HepG2 (cell line): ENCODE data around the gene MAPRE3. TPM values are rescaled to one million over a fixed set of nuclear protein-coding genes. Genes with fewer than 3 reads are reported as not detected.

Experiments used
- BORCS8-MEF2B ChIP-seq: sonication (generic); formaldehyde crosslinking; IDR thresholded peaks from 2 replicates; pipeline ENCODE4 v1.8.0; 2022; ENCODE audit warnings: mild to moderate bottlenecking, missing genetic modification reagents
- FOXA1 ChIP-seq, 2 experiments: fragments of 450-650 bp in 1 of 2; sonication (generic) in 1 of 2; formaldehyde crosslinking in 1 of 2; IDR thresholded peaks; 2 replicates each; pipeline versions ENCODE4 v1.4.0 to v1.6.1; 2016 to 2020; ENCODE audit warnings: missing genetic modification reagents in 1 of 2
- HNRNPLL ChIP-seq: fragments of 200-400 bp; formaldehyde crosslinking; IDR thresholded peaks from 2 replicates; pipeline ENCODE4 v1.6.1; 2017; ENCODE audit warnings: mild to moderate bottlenecking, low read depth, low read length; ENCODE audit not compliant: poor library complexity, severe bottlenecking
- KDM4B ChIP-seq: sonication (generic); formaldehyde crosslinking; IDR thresholded peaks from 2 replicates; pipeline ENCODE4 v1.4.0; 2020; ENCODE audit warnings: missing genetic modification reagents
- NFATC3 ChIP-seq: sonication (generic); formaldehyde crosslinking; IDR thresholded peaks from 2 replicates; pipeline ENCODE4 v1.5.1; 2020; ENCODE audit warnings: mild to moderate bottlenecking, missing genetic modification reagents
- NFIB ChIP-seq: sonication (generic); formaldehyde crosslinking; IDR thresholded peaks from 2 replicates; pipeline ENCODE4 v1.9.0; 2021; ENCODE audit warnings: missing genetic modification reagents, mild to moderate bottlenecking, borderline replicate concordance
- PCBP1 ChIP-seq: fragments of 200-400 bp; formaldehyde crosslinking; IDR thresholded peaks from 2 replicates; pipeline ENCODE4 v1.6.1; 2017; ENCODE audit warnings: mild to moderate bottlenecking, low read depth, low read length, borderline replicate concordance
- SMC3 ChIP-seq: IDR thresholded peaks from 2 replicates; pipeline ENCODE4 v1.6.1; 2011; ENCODE audit warnings: low read length, improper control_type of control experiment
- SRSF4 ChIP-seq: fragments of 200-400 bp; formaldehyde crosslinking; IDR thresholded peaks from one replicate; pipeline ENCODE4 v1.6.1; 2018; ENCODE audit warnings: mild to moderate bottlenecking, low read depth, low read length, moderate library complexity; ENCODE audit not compliant: poor library complexity, severe bottlenecking
- STAG1 ChIP-seq: sonication (generic); formaldehyde crosslinking; IDR thresholded peaks from 2 replicates; pipeline ENCODE4 v1.4.0; 2020; ENCODE audit warnings: missing genetic modification reagents
- ZMAT3 ChIP-seq: sonication (generic); formaldehyde crosslinking; conservative IDR thresholded peaks from 2 replicates; pipeline ENCODE4 v1.7.0; 2021; ENCODE audit warnings: missing genetic modification reagents
- ZNF101 ChIP-seq: sonication (generic); formaldehyde crosslinking; IDR thresholded peaks from 2 replicates; pipeline ENCODE4 v1.4.0; 2020; ENCODE audit warnings: mild to moderate bottlenecking, low read depth, missing genetic modification reagents, borderline replicate concordance
- ZNF317 ChIP-seq: sonication (generic); formaldehyde crosslinking; IDR thresholded peaks from 2 replicates; pipeline ENCODE4 v1.5.0; 2020; ENCODE audit warnings: mild to moderate bottlenecking, missing genetic modification reagents
- ZNF589 ChIP-seq: sonication (generic); formaldehyde crosslinking; conservative IDR thresholded peaks from 2 replicates; pipeline ENCODE4 v1.8.0; 2022; ENCODE audit warnings: mild to moderate bottlenecking, moderate library complexity, missing genetic modification reagents
- polyA plus RNA-seq, 8 experiments: library from polyadenylated mRNA; depleted of rRNA in 3 of 8; stranded (reverse) in 7 of 8; unstranded in 1 of 8; fragments of >200 nt; fragmentation: Illumina TruSeq in 4 of 8; extraction: Trizol in 4 of 8; gene quantifications; 2 replicates each; pipeline versions ENCODE4 v1.2.1 to v1.2.3, GENCODE V29; 2011 to 2016; ENCODE audit warnings: low read depth in 4 of 8, missing spikeins in 1 of 8, mixed read lengths in 1 of 8; ENCODE audit not compliant: insufficient read depth in 1 of 8
- total RNA-seq, 5 experiments: library from RNA; depleted of rRNA; stranded (reverse); fragments of >200 nt; fragmentation: Illumina TruSeq; extraction: Trizol; gene quantifications; 2 replicates each; pipeline ENCODE4 v1.2.3, GENCODE V29; 2016; ENCODE audit warnings: low read depth in 1 of 5
- TF ChIP-seq, protein P1 (sequence below): sonication (generic); formaldehyde crosslinking; IDR thresholded peaks from 2 replicates; pipeline ENCODE4 v1.4.0; 2020; ENCODE audit warnings: mild to moderate bottlenecking, missing genetic modification reagents
- TF ChIP-seq, protein P2 (sequence below): sonication (generic); formaldehyde crosslinking; IDR thresholded peaks from 2 replicates; pipeline ENCODE4 v1.5.0; 2020; ENCODE audit warnings: mild to moderate bottlenecking, missing genetic modification reagents, borderline replicate concordance
- TF ChIP-seq, protein P3 (sequence below): sonication (generic); formaldehyde crosslinking; conservative IDR thresholded peaks from 2 replicates; pipeline ENCODE4 v1.8.1; 2023; ENCODE audit warnings: missing genetic modification reagents
- TF ChIP-seq, protein P4 (sequence below): sonication (generic); formaldehyde crosslinking; IDR thresholded peaks from 2 replicates; pipeline ENCODE4; 2020; ENCODE audit warnings: missing genetic modification reagents, mild to moderate bottlenecking, borderline replicate concordance

MAPRE3 gene
- total and polyA plus RNA-seq, 2 of the 13 experiments (the other 11 are each of a cell fraction or from before 2014, with no cell fraction given) = 0.31 to 0.91 TPM

DNA sequence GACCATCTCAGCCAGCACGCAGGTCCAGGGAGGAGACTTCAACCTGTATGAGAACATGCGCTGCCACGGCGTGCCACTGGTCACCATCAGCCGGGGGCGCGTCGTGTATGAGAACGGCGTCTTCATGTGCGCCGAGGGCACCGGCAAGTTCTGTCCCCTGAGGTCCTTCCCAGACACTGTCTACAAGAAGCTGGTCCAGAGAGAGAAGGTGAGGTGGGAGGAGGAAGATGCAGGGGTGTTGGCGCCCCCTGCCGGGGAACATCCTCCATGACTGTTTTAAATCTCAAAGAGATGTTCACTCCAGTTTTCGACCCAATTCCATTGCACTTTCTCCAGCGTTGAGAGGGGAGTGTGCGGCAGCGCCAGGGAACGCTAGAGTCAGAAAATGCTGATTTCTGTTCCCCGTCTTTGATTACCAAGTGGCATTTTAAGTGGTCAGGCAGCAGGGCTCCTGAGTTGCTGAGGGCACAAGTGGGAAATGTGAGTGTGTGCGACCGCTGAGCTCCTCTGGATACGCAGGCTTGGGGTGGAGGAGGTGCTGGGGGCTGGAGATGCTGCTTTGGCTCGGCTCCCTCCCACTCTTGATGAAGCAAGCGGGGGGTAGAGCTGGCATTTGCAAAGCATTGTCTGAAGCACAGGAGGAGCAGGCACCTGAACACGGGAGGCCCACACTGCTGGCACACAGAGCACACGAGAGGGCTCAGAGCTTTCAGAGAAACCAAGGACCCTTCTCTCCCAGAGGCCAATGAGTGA is 27.7 kb upstream of the MAPRE3 start (continued):
- no peak for TF ChIP-seq ZNF101
- TF ChIP-seq, protein P1, sequence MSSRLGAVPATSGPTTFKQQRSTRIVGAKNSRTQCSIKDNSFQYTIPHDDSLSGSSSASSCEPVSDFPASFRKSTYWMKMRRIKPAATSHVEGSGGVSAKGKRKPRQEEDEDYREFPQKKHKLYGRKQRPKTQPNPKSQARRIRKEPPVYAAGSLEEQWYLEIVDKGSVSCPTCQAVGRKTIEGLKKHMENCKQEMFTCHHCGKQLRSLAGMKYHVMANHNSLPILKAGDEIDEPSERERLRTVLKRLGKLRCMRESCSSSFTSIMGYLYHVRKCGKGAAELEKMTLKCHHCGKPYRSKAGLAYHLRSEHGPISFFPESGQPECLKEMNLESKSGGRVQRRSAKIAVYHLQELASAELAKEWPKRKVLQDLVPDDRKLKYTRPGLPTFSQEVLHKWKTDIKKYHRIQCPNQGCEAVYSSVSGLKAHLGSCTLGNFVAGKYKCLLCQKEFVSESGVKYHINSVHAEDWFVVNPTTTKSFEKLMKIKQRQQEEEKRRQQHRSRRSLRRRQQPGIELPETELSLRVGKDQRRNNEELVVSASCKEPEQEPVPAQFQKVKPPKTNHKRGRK (CRISPR knock-in tag) = peak; percentile 62; the same call in 1 of the 2 replicates
- no peak for TF ChIP-seq NFATC3 (CRISPR knock-in tag)
- 0 out of 2 replicates have a peak, but pooled peaks have one; percentile 53 for TF ChIP-seq BORCS8-MEF2B
- TF ChIP-seq ZNF317 (CRISPR knock-in tag) = no peak
- TF ChIP-seq STAG1 = peak; percentile 87
- TF ChIP-seq, protein P2, sequence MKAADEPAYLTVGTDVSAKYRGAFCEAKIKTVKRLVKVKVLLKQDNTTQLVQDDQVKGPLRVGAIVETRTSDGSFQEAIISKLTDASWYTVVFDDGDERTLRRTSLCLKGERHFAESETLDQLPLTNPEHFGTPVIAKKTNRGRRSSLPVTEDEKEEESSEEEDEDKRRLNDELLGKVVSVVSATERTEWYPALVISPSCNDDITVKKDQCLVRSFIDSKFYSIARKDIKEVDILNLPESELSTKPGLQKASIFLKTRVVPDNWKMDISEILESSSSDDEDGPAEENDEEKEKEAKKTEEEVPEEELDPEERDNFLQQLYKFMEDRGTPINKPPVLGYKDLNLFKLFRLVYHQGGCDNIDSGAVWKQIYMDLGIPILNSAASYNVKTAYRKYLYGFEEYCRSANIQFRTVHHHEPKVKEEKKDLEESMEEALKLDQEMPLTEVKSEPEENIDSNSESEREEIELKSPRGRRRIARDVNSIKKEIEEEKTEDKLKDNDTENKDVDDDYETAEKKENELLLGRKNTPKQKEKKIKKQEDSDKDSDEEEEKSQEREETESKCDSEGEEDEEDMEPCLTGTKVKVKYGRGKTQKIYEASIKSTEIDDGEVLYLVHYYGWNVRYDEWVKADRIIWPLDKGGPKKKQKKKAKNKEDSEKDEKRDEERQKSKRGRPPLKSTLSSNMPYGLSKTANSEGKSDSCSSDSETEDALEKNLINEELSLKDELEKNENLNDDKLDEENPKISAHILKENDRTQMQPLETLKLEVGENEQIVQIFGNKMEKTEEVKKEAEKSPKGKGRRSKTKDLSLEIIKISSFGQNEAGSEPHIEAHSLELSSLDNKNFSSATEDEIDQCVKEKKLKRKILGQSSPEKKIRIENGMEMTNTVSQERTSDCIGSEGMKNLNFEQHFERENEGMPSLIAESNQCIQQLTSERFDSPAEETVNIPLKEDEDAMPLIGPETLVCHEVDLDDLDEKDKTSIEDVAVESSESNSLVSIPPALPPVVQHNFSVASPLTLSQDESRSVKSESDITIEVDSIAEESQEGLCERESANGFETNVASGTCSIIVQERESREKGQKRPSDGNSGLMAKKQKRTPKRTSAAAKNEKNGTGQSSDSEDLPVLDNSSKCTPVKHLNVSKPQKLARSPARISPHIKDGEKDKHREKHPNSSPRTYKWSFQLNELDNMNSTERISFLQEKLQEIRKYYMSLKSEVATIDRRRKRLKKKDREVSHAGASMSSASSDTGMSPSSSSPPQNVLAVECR (CRISPR knock-in tag) = peak; percentile 40; the same call in 1 of the 2 replicates
- TF ChIP-seq HNRNPLL = peak; percentile 21
- TF ChIP-seq, protein P3, sequence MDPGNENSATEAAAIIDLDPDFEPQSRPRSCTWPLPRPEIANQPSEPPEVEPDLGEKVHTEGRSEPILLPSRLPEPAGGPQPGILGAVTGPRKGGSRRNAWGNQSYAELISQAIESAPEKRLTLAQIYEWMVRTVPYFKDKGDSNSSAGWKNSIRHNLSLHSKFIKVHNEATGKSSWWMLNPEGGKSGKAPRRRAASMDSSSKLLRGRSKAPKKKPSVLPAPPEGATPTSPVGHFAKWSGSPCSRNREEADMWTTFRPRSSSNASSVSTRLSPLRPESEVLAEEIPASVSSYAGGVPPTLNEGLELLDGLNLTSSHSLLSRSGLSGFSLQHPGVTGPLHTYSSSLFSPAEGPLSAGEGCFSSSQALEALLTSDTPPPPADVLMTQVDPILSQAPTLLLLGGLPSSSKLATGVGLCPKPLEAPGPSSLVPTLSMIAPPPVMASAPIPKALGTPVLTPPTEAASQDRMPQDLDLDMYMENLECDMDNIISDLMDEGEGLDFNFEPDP (CRISPR knock-in tag) = 0 out of 2 replicates have a peak, but pooled peaks have one; percentile 57
- TF ChIP-seq, protein P4, sequence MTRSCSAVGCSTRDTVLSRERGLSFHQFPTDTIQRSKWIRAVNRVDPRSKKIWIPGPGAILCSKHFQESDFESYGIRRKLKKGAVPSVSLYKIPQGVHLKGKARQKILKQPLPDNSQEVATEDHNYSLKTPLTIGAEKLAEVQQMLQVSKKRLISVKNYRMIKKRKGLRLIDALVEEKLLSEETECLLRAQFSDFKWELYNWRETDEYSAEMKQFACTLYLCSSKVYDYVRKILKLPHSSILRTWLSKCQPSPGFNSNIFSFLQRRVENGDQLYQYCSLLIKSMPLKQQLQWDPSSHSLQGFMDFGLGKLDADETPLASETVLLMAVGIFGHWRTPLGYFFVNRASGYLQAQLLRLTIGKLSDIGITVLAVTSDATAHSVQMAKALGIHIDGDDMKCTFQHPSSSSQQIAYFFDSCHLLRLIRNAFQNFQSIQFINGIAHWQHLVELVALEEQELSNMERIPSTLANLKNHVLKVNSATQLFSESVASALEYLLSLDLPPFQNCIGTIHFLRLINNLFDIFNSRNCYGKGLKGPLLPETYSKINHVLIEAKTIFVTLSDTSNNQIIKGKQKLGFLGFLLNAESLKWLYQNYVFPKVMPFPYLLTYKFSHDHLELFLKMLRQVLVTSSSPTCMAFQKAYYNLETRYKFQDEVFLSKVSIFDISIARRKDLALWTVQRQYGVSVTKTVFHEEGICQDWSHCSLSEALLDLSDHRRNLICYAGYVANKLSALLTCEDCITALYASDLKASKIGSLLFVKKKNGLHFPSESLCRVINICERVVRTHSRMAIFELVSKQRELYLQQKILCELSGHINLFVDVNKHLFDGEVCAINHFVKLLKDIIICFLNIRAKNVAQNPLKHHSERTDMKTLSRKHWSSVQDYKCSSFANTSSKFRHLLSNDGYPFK (CRISPR knock-in tag) = no peak
- TF ChIP-seq NFIB = no peak
- no peak for TF ChIP-seq PCBP1
- TF ChIP-seq SRSF4 = no peak
- no peak for TF ChIP-seq ZMAT3
- TF ChIP-seq SMC3 = peak; percentile 94
- TF ChIP-seq ZNF589 (CRISPR knock-in tag) = no peak
- TF ChIP-seq FOXA1 (IDR thresholded peaks at IDR 0.05) = no peak
- no peak for TF ChIP-seq FOXA1 (CRISPR knock-in tag; IDR thresholded peaks at IDR 0.05)
- no peak for TF ChIP-seq KDM4B (CRISPR knock-in tag)
